Measurements from ENCODE around the gene KCNK17. TPM values are rescaled to one million over a fixed set of nuclear protein-coding genes. Genes with fewer than 3 reads are reported as not detected.
A peak's percentile ranks its signal among the peaks of the same experiment; 100 is the strongest.

Gene KCNK17
- total RNA-seq, 1 donor from 2014 or later, result not detected

DNA sequence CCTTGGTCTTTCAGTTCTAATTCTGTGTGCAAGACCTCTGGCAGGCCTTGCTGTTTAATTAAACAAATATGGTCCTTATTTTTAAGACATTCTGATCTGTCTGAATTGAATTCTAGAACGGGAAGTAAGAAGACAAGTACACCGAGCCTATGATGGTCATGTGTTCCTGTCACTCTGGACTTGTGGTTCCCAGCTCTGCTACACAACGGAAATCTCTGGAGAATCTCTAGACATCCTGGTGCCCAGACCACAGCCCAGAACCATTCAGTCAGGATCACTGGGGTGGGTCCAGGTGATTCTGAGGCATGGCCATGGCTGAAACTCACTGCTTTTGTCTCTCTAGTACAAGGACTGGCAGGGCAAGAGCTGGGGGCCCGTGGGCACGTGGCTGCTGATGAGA is 24.2 kb upstream of the KCNK17 start:
- no peak for DNase-seq (ENCODE audit: low read depth in 2 of 2)

DNA sequence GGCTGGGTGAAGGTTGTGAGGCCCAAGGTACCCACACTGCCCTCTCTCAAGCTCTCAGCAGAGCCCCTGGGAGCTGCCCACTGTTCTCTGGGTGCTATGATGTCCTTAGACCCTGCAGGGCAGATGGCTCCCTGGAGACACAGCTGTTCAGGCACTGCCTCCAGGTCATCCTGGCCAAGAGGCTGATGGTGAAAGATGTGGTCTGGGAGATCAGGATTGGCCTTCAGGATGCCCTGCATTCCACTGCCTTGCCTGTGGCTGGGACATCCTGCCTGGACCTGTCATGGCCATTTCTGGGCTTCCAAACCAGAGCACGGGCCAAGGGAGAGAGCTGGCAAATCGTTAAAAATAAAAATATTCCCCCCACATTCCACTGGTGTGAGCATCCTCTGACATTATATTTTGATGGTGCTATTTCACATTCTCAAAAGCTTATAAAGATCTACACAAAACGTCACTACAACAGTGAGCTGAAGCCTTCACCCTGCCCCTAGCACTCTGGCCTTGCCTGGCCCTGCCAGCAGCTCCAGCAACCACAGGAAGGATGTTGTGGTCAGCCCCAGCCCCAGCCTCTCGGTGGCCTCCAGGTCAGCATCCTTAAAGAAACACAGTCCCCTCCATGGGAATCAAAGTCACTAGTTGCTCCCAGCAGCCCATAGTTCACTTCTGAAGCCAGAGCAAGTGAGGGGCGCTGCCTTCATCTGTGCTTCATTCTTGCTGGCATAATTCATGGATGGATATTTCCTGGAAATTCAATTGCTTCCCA is 21.7 kb upstream of the KCNK17 start:
- no peak for DNase-seq (ENCODE audit: low read depth in 2 of 2)

DNA sequence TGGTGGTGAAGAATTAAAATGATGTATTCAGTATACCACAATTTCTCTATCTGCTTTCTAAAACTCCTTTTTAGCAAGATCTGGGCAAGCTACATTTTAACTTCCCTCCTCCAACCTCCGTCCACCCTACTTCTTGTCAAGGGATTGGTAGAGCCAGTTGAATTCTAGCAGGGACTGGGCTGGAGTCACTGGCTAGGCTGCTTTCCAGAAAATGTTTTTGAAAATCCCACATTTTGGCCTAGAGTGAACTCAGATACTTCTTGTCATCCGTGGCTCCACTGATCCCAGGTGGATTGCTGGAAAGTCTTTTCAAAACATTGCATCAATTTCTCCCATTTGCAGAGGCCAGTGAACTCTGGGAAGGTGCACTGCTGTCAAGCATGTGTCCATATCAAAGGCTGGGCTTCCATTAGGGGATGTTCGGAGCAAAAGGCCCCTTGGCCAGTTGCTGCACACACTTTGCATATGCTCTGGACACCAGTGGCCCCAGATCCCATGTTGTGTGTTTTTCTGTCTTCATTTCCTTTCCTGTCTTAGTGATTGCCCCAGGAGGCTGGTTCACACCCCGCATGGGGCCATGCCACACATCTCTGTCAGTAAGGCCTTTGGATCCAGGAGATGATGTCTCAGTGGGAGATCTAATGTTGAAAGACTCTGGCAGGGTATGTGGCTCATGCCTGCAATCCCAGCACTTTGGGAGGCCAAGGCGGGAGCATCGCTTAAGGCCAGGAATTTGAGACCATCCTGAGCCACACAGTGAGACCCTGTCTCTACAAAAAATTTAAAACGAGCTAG is 19.6 kb upstream of the KCNK17 start:
- DNase-seq (ENCODE audit: low read depth in 2 of 2), result no peak

DNA sequence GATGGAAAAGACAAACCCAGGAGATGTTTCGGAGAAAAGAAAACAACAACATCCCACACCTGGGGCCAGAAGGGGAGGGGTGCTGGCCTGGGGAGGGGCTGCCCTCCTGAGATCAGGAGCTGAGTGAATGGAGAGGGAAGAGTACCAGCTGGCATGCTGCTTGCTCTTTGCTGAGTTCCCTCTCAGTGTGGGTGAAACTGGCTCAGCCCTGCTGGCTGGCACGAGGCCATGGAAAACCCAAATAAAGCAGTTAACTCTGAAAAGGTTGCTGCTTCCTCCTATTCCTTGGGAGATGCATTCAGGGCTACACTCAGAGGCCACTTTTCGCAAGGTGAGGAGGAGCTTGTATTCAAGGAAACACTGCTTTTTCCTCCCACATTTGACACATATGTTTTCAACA is 16.3 kb upstream of the KCNK17 start:
- DNase-seq (ENCODE audit: low read depth in 2 of 2), result no peak

DNA sequence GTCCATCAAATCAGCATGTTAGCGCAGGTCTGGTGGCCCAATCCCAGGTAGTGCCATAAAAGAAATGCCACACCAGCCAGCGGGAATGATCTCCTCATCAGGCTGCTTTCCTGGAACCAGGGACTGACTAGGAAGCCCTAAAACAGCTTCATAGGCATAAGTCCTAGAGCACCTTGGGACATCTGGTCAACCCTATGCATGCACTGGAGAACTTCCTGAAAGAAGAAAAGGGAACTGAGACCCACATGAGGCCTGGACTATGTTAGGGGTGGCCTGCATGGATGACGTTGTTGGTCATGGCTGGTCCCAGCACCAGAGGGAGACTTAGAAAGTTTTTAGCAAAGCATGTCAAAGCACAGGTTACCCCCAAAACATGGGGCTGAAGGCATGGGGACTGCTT is 15.8 kb upstream of the KCNK17 start:
- no peak for DNase-seq (ENCODE audit: low read depth in 2 of 2)

DNA sequence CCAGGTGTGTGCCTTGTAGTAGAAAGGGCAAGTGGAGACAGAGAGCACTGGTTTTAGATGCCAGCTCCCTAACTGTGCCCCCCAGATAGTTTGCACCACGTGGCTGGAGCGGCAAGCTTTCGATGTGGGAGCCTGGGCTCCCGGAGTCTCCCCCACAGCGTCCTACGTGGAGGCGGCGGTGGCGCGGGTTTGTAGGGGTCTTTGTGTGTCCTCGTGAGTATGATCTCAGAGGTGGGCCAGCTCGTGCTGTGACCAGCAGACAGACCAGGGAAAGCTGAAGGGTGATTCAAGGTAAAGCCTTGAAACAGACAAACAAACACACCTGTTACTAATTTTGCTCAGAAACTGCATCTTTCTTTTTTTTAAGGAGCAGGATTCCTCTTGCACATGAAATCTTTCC is 13.8 kb upstream of the KCNK17 start:
- DNase-seq (ENCODE audit: low read depth in 2 of 2), result no peak

DNA sequence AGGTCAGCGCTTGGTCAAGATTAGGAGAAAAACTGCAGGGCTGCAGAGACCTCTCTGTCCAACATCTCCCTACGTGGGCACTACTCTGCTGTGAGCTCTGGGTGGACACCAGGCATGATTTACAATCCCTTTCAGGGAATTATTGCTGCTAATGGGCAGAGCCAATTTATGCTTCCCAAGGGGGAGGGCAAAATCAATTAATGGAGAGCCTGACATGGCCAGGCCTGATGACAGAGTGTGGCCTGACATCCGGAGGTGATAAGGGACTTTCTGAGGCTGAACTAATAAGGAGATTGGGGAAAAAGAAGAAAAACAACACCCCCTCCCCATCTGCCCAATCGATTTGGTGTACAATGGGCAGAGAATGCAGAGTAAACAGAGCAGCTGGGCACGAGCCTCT is 13.3 kb upstream of the KCNK17 start:
- no peak for DNase-seq (ENCODE audit: low read depth in 2 of 2)

DNA sequence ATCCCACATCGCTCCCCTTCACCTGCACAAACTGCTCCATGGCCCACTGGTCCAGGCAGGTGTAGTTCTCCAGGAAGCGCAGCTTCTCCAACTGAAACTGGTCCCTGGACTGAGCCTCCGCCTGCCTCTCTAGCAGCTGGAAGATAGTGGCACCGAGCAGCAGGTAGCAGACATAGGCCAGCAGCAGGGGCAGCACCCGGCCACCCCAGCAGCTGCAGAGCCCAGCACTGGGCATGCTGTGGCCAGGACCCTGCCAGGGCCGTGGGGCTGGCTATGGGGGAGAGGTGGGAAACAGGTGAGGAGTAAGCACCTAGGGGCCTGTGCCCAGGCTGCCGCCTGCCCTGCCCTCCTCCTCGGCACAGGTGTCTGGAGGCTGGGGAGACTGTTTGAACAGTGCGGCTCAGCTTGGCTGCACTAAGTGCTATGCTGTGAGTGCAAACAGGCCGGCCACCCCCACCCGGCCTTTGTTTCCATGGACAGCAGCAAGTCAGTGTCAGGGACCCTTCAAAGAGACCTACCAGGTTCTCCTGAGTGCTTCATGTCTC is 8.2 kb upstream of the KCNK17 start, which contains the start of gene KCNK16:
KCNK16 (minus strand) TSS at position 397 of the 545 bp plus-strand sequence; CDS start at position 235, 162 bp downstream.
- DNase-seq (ENCODE audit: low read depth in 2 of 2), result no peak

DNA sequence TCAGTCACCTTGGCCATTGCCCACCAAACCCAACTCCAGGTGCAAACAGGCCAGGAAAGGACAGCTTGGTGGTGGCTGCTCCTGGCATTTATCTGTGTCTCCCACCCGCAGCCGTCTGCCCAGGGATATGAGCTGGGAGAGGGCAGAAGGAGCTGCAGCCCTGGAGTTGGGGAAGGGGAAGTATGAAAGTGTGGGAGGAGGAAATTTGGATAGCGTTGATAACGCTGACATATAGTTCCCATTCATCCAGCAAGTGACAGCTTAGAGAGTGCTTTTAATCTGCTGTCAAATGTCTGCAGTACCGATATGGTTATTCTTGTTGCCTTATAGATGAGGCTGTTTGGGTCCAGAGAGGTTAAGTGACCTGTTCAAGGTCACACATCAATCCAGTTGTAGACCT is 7.5 kb upstream of the KCNK17 start:
- no peak for DNase-seq (ENCODE audit: low read depth in 2 of 2)

DNA sequence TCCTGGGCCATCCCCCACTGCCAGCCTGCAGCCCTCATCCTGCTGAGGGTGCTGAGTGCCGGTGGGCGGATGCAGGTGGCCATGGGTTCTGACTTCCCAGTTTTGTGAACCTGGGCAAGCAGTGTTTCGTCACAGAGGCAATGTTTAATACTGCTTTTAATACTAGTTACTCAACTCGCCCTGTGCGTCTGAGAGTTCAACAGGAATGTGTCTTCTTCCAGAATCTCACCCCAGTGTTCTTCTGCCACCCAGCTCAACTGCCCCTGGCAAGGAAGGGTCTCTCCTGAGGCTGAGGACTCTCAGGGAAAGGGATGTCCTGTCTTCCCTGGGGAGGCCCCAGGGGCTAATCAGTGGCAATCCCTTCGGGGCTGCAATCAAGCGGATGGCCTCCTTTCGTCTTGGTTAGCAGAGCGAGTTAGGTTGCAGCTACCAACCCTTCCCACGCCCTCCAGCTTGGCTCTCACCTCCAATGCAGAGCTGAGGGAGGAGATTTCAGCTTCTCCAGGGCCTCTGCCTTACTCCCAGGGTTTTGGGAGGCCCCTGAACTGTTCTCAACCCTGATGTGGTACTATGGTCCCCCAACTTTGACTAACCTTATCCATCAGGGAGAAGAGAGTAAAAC is 6.3 kb upstream of the KCNK17 start:
- no peak for DNase-seq (ENCODE audit: low read depth in 2 of 2)

DNA sequence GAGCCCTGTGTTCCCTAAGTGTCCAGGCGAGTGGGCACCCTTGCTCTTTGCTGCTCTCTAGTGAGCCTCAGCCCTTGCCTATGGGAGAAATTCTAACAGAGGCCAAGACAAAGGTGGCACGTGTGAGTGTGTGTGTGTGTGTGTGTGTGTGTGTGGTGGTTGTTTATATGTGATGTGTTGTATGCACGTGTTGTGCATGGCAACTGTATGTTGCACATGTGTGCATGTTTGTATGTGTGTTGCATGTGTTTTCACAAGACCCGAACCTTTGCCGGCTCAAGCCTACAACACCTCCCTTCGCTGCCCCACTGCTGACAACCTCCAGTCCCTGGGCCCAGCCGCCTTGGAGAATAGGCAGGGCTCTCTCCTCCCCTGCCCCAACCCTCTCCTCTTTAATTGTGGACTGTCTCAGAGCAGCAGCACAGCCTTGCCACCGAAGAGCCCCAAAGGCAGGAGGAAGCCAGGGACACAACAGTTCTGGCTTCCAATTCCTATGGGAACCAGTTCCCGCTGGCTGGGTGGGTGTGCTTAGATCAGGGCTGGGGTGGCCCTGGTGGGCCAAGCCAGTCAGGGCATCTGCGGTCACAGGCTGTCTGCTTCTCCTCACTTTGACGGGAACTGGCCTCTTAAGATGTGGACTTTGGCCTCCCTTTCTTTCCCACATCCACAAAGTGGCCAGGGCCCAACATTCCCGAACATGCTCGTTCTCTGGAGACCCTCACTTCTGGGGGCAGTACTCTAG is 5.6 kb upstream of the KCNK17 start:
- no peak for DNase-seq (ENCODE audit: low read depth in 2 of 2)

DNA sequence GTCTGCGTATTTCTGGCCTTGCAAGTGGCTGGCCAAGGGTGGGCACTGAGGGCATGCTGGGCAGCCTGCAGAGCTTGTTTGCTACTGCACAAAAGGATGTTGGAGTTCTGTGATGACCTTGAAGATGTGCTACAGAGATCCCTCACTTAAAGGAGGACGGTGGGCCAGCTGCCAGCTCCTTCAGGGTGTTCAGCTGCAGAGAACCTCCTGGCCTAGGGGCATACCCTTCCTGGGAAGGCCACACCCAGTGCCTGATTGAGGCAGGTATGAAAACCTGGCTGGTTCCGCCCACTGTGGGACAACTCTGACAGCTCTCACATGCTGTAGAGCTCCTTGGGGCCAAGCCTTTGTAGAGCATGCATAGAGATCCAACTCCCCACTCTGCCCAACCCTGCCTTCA is 3.0 kb upstream of the KCNK17 start:
- no peak for DNase-seq (ENCODE audit: low read depth in 2 of 2)

DNA sequence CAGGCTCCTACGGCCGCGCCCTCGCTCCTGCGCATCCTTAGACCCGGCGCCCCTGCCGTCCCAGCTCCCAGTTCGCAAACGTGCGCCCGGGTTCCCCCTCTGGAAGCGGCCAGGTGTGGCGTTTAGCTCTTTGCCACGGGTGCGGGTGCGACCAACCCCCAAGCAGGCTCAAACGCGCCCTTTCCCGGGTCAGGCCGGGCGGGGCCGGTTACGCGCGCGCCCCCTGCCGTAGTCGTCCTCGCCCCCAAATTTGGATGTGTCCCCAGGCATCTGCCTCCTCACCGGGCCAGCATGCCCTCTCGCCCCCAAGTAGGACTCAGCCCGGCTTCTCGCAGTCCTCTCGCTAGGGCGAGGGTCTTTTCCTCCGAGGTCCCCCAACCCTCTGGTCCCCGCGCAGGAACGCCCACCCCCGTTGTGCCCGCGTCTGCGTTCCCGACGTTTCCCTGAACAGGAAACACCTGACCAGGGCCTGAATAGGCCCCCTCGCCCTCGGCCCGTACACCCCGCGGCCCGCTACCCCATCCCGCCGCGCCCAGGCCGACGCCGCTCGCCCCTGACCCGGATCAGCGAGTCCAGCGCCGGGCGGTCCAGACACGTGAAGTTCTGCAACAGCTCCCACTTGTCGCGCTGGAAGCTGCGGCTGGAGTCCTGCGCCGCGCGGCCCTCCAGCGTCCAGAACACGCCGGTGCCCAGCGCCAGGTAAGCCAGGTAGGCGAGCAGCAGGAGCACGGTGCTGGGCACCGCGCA is 520 bp downstream of the KCNK17 start:
- DNase-seq (ENCODE audit: low read depth in 2 of 2), result no peak

DNA sequence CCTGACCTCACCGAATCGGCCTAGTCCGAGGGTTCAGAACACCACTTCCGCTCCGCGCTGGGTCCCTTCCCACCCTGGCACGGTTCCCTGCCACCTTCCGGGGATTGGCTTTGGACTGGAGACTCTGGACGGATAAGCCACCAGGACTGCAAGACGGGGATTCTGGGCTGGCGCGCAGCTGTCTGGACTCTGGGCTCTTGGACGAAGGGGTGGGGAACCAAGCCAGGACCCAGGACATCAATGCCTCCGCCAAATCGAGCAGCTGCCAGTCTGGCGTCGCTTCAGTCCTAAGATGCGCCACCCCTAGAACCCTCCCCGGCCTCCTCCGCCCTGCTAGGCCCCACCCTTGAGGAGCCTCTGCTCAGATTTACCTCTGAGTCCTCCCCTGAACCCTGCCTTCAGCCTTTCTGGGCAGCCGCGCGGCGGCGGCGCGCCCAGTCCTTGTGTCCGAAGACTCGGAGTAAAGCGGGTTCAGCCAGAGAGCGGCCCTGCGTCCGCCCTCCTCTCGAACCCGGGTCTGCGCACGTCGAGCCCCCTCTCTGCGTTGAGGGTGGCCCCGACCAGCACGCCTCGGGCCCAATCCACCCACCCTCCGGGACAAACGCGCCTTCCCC is 1.2 kb downstream of the KCNK17 start:
- no peak for DNase-seq (ENCODE audit: low read depth in 2 of 2)

DNA sequence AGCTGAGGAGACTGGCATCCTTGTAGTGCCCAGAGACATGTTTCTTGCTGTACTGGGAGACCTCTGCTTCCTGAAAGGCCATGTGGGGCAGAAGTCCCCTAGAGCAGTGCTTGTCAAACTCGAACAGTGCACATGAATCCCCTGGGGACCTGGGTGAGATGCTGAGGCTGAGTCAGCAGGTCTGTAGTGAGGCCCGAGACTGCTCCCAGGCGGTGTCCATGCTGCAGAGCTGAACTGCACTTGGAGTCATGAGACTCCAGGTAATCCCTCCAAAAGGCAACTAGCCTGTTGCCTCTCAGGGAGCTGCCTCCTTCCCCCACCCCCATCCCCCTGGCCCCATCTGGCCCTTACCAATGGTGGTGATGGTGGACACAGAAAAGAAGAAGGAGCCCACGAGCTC is 3.7 kb downstream of the KCNK17 start:
- no peak for DNase-seq (ENCODE audit: low read depth in 2 of 2)

DNA sequence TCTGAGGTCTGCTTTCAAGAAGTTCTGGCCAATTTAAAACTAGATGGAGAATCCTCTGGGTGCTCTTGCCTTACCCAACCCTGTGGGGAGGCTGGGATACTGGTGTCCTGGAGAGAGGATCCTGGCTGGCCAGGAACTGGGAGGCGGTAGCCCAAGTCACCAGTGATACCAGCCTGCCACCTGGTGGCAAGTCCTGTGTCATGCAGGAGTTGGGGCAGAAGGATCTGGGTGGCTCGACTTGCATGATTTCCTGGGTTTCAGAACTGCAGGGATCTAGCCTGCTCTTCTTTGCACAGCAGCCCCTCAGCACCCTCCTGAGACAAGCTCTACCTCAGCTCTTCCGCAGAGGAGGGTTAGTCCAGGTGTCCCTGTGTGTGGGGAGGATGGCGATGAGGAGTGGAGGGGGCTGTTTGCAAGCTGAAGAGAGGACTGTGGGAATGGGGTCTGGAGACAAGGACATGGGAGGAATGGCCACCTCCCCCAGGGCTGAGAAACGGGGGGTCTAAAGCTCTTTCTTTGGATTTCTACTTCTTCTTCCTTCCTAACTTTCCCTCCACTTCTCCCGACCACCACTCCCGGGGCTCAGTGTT is 4.2 kb downstream of the KCNK17 start:
- DNase-seq (ENCODE audit: low read depth in 2 of 2), result peak; percentile 71 to 77

DNA sequence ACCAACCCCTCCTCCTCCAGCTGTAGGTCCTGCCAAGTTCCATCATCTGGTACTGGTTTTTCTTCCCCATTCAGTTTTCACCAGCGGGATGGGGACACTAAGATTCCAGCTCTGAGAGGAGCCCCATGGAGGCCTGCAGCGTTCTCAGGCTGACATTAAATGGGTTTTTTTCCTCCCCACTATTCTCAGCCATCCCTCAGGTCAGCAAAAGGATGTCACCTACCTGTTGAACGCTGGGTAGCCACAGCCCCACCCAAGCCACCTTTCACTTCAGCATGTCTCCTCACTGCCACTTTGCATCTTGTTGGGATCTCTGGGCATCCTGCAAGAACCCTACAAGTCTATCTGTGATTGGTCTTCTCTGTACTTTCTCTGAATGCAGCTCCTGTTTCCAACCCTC is 6.8 kb downstream of the KCNK17 start:
- DNase-seq (ENCODE audit: low read depth in 2 of 2), result no peak

DNA sequence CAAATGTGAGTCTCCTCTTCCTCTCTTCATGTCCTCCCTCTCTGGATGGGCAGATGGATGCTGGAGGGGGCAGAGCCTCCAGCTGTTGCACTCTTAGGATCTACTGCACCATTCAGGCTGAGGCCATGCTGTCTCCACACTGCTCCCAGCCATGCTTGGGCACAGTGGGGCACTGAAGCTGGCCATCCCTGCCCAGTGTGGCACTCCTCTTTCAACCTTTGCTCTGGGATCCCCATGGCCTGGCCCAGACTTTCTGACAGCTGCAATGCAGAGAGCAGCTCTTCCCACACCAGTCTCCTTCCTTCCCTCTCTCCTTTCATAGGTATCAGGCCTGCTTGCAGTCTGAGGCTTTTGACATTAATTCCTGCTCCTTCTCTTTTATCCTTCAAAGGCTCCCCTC is 9.3 kb downstream of the KCNK17 start:
- no peak for DNase-seq (ENCODE audit: low read depth in 2 of 2)

DNA sequence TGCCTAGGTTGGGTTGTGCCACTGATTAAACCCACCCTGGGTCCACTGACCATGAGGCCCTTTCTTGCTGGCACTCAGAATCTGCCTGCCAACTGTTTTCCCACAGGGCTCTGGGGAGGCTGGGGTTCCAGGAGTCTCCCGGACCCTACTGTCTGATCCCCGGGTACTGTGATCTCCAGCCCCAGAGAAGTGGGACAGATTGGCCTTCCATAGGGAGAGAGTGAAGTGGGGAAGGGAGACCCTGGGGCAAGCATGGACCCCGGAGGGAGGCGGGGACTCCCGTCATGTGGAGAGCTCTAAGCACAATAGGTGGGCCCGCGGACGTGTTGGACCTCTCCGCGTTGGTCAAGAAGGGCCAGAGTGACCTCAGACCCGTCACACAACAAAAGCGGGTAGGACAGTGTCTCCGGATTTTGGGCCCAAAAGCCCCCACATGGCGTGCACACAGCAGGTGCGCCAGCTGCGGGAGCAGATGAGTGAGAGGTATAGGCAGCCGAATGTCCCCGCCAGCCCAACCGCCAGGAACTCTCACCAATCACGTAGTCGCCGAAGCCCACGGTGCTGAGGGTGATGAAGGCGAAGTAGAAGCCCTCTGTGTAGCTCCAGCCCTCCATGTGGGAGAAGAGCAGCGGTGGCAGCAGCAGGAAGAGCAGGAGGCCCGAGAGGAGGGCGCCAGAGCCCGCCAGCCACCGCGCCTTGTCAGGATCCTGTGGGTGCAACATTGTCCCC is 10.6 kb downstream of the KCNK17 start:
- DNase-seq (ENCODE audit: low read depth in 2 of 2), result no peak

Data from lung microvascular endothelial cell (primary cell).